Measurements from ENCODE around the gene SLC39A9.
"Not testable (repeated sequence)": the region's sequence is repeated elsewhere in the genome, so short reads cannot be mapped to it uniquely, and the experiment has no call there.

SLC39A9 gene

GRCh38 chr14:69480136-69480535 is 81.6 kb downstream of the SLC39A9 start:
- DNase-seq, result no peak

GRCh38 chr14:69481815-69482568 is 83.5 kb downstream of the SLC39A9 start:
- DNase-seq, result no peak

GRCh38 chr14:69483765-69484443 is 85.4 kb downstream of the SLC39A9 start:
- DNase-seq, result no peak

GRCh38 chr14:69484444-69485314 is 86.2 kb downstream of the SLC39A9 start, which contains the start of gene PLEKHD1:
Gene PLEKHD1 (plus strand): TSS chr14:69484728. CDS start chr14:69484966, 238 bp downstream.
- DNase-seq, result no peak

- DNase-seq, result no peak
Observed at GRCh38 chr14:69485315-69485660, 86.8 kb downstream of the SLC39A9 start.

GRCh38 chr14:69485701-69486100 is 87.2 kb downstream of the SLC39A9 start:
- no peak for DNase-seq

GRCh38 chr14:69487226-69487625 is 88.7 kb downstream of the SLC39A9 start:
- no peak for DNase-seq

- no peak for DNase-seq
Observed at GRCh38 chr14:69487771-69488170, 89.3 kb downstream of the SLC39A9 start.

GRCh38 chr14:69489495-69489894 is 91.0 kb downstream of the SLC39A9 start:
- DNase-seq, result no peak

GRCh38 chr14:69490219-69490918 is 91.9 kb downstream of the SLC39A9 start:
- no peak for DNase-seq

GRCh38 chr14:69491193-69491592 is 92.7 kb downstream of the SLC39A9 start:
- no peak for DNase-seq

GRCh38 chr14:69493038-69493437 is 94.5 kb downstream of the SLC39A9 start:
- DNase-seq, result no peak

- no peak for DNase-seq
Observed at GRCh38 chr14:69493791-69494190, 95.3 kb downstream of the SLC39A9 start.

- no peak for DNase-seq
Observed at GRCh38 chr14:69495341-69495921, 96.9 kb downstream of the SLC39A9 start.

- not testable (repeated sequence) for DNase-seq
Observed at GRCh38 chr14:69497866-69498265, 99.4 kb downstream of the SLC39A9 start.

GRCh38 chr14:69498286-69498685 is 99.8 kb downstream of the SLC39A9 start:
- DNase-seq, result not testable (repeated sequence)

- DNase-seq, result no peak
Observed at GRCh38 chr14:69499436-69499835, 100.9 kb downstream of the SLC39A9 start.

- no peak for DNase-seq
Observed at GRCh38 chr14:69500096-69500495, 101.6 kb downstream of the SLC39A9 start.

- no peak for DNase-seq
Observed at GRCh38 chr14:69500736-69501135, 102.2 kb downstream of the SLC39A9 start.

- no peak for DNase-seq
Observed at GRCh38 chr14:69501423-69501838, 102.9 kb downstream of the SLC39A9 start.

GRCh38 chr14:69504775-69505174 is 106.3 kb downstream of the SLC39A9 start:
- no peak for DNase-seq

Data from GF-D8 (cell line).